Mesenchymal stem cell (in vitro differentiated cells and primary cell): Measurements from ENCODE around the gene CDSN.

ENCODE experiments used
- DNase-seq: peaks from one replicate; pipeline ENCODE4 v3.0.0-alpha.2; 2013
- H2AFZ ChIP-seq: one replicate; pipeline ENCODE4 v1.6.1; 2013; ENCODE audit warnings: low read depth, mild to moderate bottlenecking, control low read depth, inconsistent platforms, low read length, moderate library complexity
- H2AK5ac ChIP-seq: 2 replicates; pipeline ENCODE4 v1.6.1; 2013; ENCODE audit warnings: low read length, moderate library complexity, mild to moderate bottlenecking, inconsistent platforms; ENCODE audit not compliant: severe bottlenecking
- H2BK120ac ChIP-seq: one replicate; pipeline ENCODE4 v1.6.1; 2013; ENCODE audit warnings: low read depth, mild to moderate bottlenecking, inconsistent platforms, low read length, moderate library complexity
- H2BK12ac ChIP-seq, 2 experiments: one replicate each; pipeline ENCODE4 v1.6.1; 2013; ENCODE audit warnings: inconsistent platforms in 2 of 2, low read length in 2 of 2, mild to moderate bottlenecking in 2 of 2, moderate library complexity in 2 of 2, control low read depth in 1 of 2
- H2BK15ac ChIP-seq: one replicate; pipeline ENCODE4 v1.6.1; 2013; ENCODE audit warnings: mild to moderate bottlenecking, low read depth, inconsistent platforms; ENCODE audit not compliant: poor library complexity, severe bottlenecking
- H2BK5ac ChIP-seq: 2 replicates; pipeline ENCODE4 v1.6.1; 2013; ENCODE audit warnings: low read depth, mild to moderate bottlenecking, low read length, control low read depth, inconsistent platforms; ENCODE audit not compliant: poor library complexity, severe bottlenecking
- H3K14ac ChIP-seq, 2 experiments: one replicate each; pipeline ENCODE4 v1.6.1; 2013; ENCODE audit warnings: inconsistent platforms in 2 of 2, low read length in 2 of 2, control low read depth in 1 of 2, mild to moderate bottlenecking in 1 of 2, moderate library complexity in 1 of 2
- H3K18ac ChIP-seq, 2 experiments: one replicate each; pipeline ENCODE4 v1.6.1; 2013; ENCODE audit warnings: inconsistent platforms in 2 of 2, low read length in 2 of 2, control low read depth in 1 of 2, low read depth in 1 of 2, mild to moderate bottlenecking in 1 of 2
- H3K23ac ChIP-seq, 2 experiments: one replicate each; pipeline ENCODE4 v1.6.1; 2013; ENCODE audit warnings: inconsistent platforms in 2 of 2, low read length in 2 of 2, mild to moderate bottlenecking in 2 of 2, moderate library complexity in 2 of 2, control low read depth in 1 of 2
- H3K27ac ChIP-seq: 2 replicates; pipeline ENCODE4 v1.5.1; 2013; ENCODE audit warnings: mild to moderate bottlenecking, moderate library complexity, low read length, control low read depth, inconsistent platforms; ENCODE audit not compliant: poor library complexity, severe bottlenecking
- H3K27me3 ChIP-seq, 2 experiments: 2 replicates each; pipeline versions ENCODE4 v1.6.1 to v1.7.0; 2013; ENCODE audit warnings: low read length in 2 of 2, mild to moderate bottlenecking in 2 of 2, moderate library complexity in 2 of 2, control low read depth in 1 of 2, inconsistent platforms in 1 of 2; ENCODE audit not compliant: control insufficient read depth in 1 of 2, insufficient read depth in 1 of 2
- H3K36me3 ChIP-seq, 2 experiments: 2 replicates each; pipeline versions ENCODE4 v1.6.1 to v1.7.0; 2013; ENCODE audit warnings: low read length in 2 of 2, control low read depth in 1 of 2, inconsistent platforms in 1 of 2, low read depth in 1 of 2, mild to moderate bottlenecking in 1 of 2; ENCODE audit not compliant: insufficient read depth in 2 of 2, control insufficient read depth in 1 of 2
- H3K4ac ChIP-seq, 2 experiments: one replicate each; pipeline ENCODE4 v1.6.1; 2013; ENCODE audit warnings: inconsistent platforms in 2 of 2, low read length in 2 of 2, mild to moderate bottlenecking in 2 of 2, moderate library complexity in 2 of 2, control low read depth in 1 of 2, low read depth in 1 of 2
- H3K4me1 ChIP-seq: 2 replicates; pipeline ENCODE4 v1.6.1; 2013; ENCODE audit warnings: low read depth, low read length, control low read depth; ENCODE audit not compliant: control insufficient read depth, insufficient read depth
- H3K4me2 ChIP-seq: 2 replicates; pipeline ENCODE4 v1.6.1; 2013; ENCODE audit warnings: low read length, mild to moderate bottlenecking, inconsistent platforms; ENCODE audit not compliant: poor library complexity, severe bottlenecking
- H3K4me3 ChIP-seq, 2 experiments: 2 replicates each; pipeline versions ENCODE4 v1.5.1 to v1.7.0; 2013; ENCODE audit warnings: low read length in 2 of 2, mild to moderate bottlenecking in 2 of 2, control low read depth in 1 of 2, low read depth in 1 of 2; ENCODE audit not compliant: insufficient read depth in 1 of 2
- H3K79me1 ChIP-seq: replicated peaks from 2 replicates; pipeline ENCODE4 v1.6.1; 2013; ENCODE audit warnings: mild to moderate bottlenecking, control low read depth, low read length, inconsistent platforms; ENCODE audit not compliant: poor library complexity, severe bottlenecking
- H3K9ac ChIP-seq: 2 replicates; pipeline ENCODE4 v1.7.0; 2013; ENCODE audit warnings: mild to moderate bottlenecking, low read length, moderate library complexity
- H3K9me3 ChIP-seq: 2 replicates; pipeline ENCODE4 v1.7.0; 2013; ENCODE audit warnings: mild to moderate bottlenecking, low read length; ENCODE audit not compliant: control insufficient read depth
- H4K8ac ChIP-seq: one replicate; pipeline ENCODE4 v1.6.1; 2013; ENCODE audit warnings: inconsistent platforms, mild to moderate bottlenecking, low read length, moderate library complexity
- H4K91ac ChIP-seq: one replicate; pipeline ENCODE4 v1.6.1; 2013; ENCODE audit warnings: mild to moderate bottlenecking, low read length, inconsistent platforms
- WGBS: methylation state at CpG from one replicate; pipeline ENCODE4 v1.1.7; 2013; ENCODE audit warnings: mixed read lengths; 5-methylcytosine and 5-hydroxymethylcytosine counted together

Gene CDSN

DNA sequence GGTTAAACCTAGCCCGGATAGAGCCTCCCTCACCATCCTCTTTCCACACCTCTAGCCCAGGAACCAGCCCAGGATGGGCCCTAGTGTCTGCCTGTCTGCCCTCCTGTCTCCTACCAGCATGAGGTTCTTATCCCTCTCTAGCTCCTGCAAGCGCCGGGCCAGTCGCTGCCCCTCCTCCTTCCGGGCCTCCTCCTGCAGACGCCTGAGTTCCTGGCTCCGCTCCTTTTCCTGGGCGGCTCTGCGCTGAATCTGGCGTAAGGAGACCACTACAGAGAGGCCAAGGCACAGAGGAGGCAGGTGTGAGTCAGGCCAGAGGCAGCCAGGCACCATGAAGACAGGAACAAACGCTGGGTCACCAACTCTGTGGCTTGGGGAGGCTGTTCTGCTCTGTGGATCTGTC lies 22.9 kb upstream of the CDSN start:
- WGBS = 3% methylated on average over 11 of the region's 11 CpGs
- no peak overlapping the region for H3K4me3 ChIP-seq
- peak overlapping the region; percentile 62 for H2AFZ ChIP-seq
- H3K18ac ChIP-seq = no peak overlapping the region
- no peak overlapping the region for H3K4me2 ChIP-seq
- H2BK120ac ChIP-seq = no peak overlapping the region
- peak overlapping the region; percentile 69 for H3K27ac ChIP-seq
- no peak overlapping the region for H2BK15ac ChIP-seq
- H3K79me1 ChIP-seq = no peaks in the 10 kb centered on the region
- peaks cover 0 to 13% of the 10 kb centered on the region in 2 experiments for H3K27me3 ChIP-seq
- H2BK12ac ChIP-seq = peak overlapping the region in 1 of 2 experiments; percentile 40
- no peak overlapping the region for H4K91ac ChIP-seq
- H3K9ac ChIP-seq = peak overlapping the region; percentile 19
- H3K4ac ChIP-seq = no peak overlapping the region
- no peak overlapping the region for H2AK5ac ChIP-seq
- H2BK5ac ChIP-seq = no peak overlapping the region
- peak overlapping the region; percentile 54 for H4K8ac ChIP-seq
- DNase-seq = peak; percentile 83
- no peak overlapping the region for H3K23ac ChIP-seq
- peaks cover 22% of the 10 kb centered on the region for H3K4me1 ChIP-seq
- peaks cover 19 to 24% of the 10 kb centered on the region in 2 experiments for H3K36me3 ChIP-seq
- no peak overlapping the region for H3K14ac ChIP-seq
- no peaks in the 10 kb centered on the region for H3K9me3 ChIP-seq

DNA sequence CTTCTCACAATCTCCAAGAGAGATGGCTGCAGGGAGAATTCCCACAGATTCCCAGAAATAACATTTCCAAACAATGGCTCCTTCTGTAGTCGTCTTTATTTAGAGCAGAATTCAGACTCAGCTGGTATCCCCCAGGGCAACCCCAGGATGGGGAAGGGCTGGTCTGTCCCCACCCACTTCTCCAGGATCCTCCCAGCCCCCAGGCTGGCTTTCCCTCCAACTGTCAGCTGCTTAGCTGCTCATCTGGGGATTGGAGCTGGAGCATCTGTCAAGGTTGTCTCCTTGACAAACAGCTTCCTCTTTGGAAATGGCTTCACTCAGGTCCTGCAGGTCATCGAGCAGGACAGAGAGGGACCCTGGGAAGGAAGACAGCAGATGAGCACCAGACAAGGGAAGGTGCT lies 22.1 kb upstream of the CDSN start:
- Histone ChIP-seq H2BK15ac (no peak overlapping the region), H3K18ac (no peak overlapping the region), H3K4me3 (no peak overlapping the region), H3K27me3 (peaks cover 0 to 13% of the 10 kb centered on the region in 2 experiments), H2BK12ac (no peak overlapping the region), H3K4ac (no peak overlapping the region), H3K14ac (no peak overlapping the region), H3K27ac (peak overlapping the region; percentile 9), H3K9me3 (no peaks in the 10 kb centered on the region), H2BK5ac (no peak overlapping the region), H4K8ac (no peak overlapping the region), H3K9ac (peak overlapping the region; percentile 19), H3K4me1 (peaks cover 25% of the 10 kb centered on the region), H2AK5ac (peak overlapping the region; percentile 40), H3K4me2 (no peak overlapping the region), H2AFZ (no peak overlapping the region), H3K23ac (no peak overlapping the region), H4K91ac (no peak overlapping the region), H3K79me1 (no peaks in the 10 kb centered on the region), H2BK120ac (no peak overlapping the region), H3K36me3 (peaks cover 17 to 22% of the 10 kb centered on the region in 2 experiments)
- 37% methylated on average over 2 of the region's 2 CpGs for WGBS
- no peak for DNase-seq

DNA sequence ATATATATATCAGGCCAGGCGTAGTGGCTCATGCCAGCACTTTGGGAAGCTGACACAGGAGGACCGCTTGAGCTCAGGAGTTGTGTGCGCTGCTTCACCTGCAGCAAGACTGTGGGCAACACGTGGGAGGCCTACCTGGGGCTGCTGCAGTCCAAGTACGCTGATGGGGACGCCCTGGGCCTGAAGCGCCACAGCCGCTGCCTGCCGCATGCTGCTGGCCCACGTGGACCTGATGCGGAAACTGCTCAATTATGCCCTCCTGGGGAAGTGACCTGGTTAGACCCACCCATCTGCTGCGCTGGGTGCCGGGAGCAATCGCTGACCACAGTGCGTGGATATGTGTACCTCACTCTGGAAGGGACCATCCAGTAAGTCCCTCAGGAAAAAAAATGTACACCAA lies 20.4 kb upstream of the CDSN start:
- Histone ChIP-seq H3K4ac (no peak overlapping the region), H2BK12ac (no peak overlapping the region), H3K14ac (no peak overlapping the region), H2AFZ (no peak overlapping the region), H3K9me3 (no peaks in the 10 kb centered on the region), H3K18ac (no peak overlapping the region), H2BK5ac (no peak overlapping the region), H3K23ac (no peak overlapping the region), H3K27ac (no peak overlapping the region), H3K79me1 (no peaks in the 10 kb centered on the region), H4K8ac (no peak overlapping the region), H2AK5ac (peak overlapping the region; percentile 57), H3K27me3 (peaks cover 0 to 13% of the 10 kb centered on the region in 2 experiments), H3K9ac (no peak overlapping the region), H3K4me3 (no peak overlapping the region), H3K4me2 (no peak overlapping the region), H2BK120ac (no peak overlapping the region), H3K4me1 (peaks cover 25% of the 10 kb centered on the region), H3K36me3 (peaks cover 17% of the 10 kb centered on the region in 2 experiments), H2BK15ac (no peak overlapping the region), H4K91ac (no peak overlapping the region)
- WGBS = 89% methylated on average over 15 of the region's 15 CpGs
- DNase-seq = no peak

DNA sequence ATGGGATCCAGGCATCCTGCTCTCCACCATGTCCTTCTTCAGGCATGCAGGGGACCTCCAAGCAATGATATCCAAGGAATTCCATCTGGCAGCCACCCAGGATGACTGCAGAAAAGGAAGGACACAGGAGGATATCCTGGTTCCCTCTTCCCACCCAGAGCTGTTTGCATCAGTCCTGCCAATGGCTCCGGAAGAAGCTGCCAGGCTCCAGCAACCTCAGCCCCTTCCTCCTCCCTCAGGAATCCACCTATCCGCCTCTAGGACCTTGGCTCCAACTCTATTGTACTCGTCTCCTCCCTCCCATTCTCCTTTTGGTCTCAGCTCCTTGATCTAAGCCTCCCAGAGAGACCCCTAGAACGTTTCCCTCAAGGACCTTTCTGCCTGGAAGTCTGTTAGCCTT lies 19.4 kb upstream of the CDSN start:
- H3K9me3 ChIP-seq = no peaks in the 10 kb centered on the region
- WGBS = 16% methylated on average over 4 of the region's 4 CpGs
- H3K27me3 ChIP-seq = peaks cover 0 to 13% of the 10 kb centered on the region in 2 experiments
- H3K4me1 ChIP-seq = peaks cover 25% of the 10 kb centered on the region
- H3K23ac ChIP-seq = no peak overlapping the region
- H4K91ac ChIP-seq = no peak overlapping the region
- no peak overlapping the region for H3K18ac ChIP-seq
- H3K4me2 ChIP-seq = no peak overlapping the region
- no peak overlapping the region for H3K4me3 ChIP-seq
- no peak overlapping the region for H2BK12ac ChIP-seq
- H3K14ac ChIP-seq = no peak overlapping the region
- H3K9ac ChIP-seq = no peak overlapping the region
- no peak overlapping the region for H3K4ac ChIP-seq
- peaks cover 7% of the 10 kb centered on the region in 2 experiments for H3K36me3 ChIP-seq
- no peak for DNase-seq
- no peak overlapping the region for H2AK5ac ChIP-seq
- H3K79me1 ChIP-seq = no peaks in the 10 kb centered on the region
- H2AFZ ChIP-seq = no peak overlapping the region
- H4K8ac ChIP-seq = no peak overlapping the region
- H2BK120ac ChIP-seq = no peak overlapping the region
- H2BK15ac ChIP-seq = peak overlapping the region; percentile 36
- H3K27ac ChIP-seq = no peak overlapping the region
- H2BK5ac ChIP-seq = no peak overlapping the region
